GM23338 (cell line): ENCODE measurements around the gene RABEPK. TPM values are rescaled to one million over a fixed set of nuclear protein-coding genes. Genes with fewer than 3 reads are reported as not detected.
A peak's percentile ranks its signal among the peaks of the same experiment; 100 is the strongest.

ENCODE experiments used
- ATAC-seq: fragments of 200-7000 bp; cut with Tn5 transposase; 3 replicates; pipeline ENCODE4 v1.9.1; 2020
- DNase-seq: peaks from one replicate; pipeline ENCODE4 v3.0.0-alpha.2; 2015; ENCODE audit warnings: low spot score
- H2AFZ ChIP-seq: fragments of 200-600 bp; sonication (generic); 2 replicates; pipeline ENCODE4 v1.8.0; 2016; ENCODE audit warnings: antibody characterized with exemption, mild to moderate bottlenecking, moderate library complexity
- H3F3A ChIP-seq: fragments of 200-600 bp; sonication (generic); replicated peaks from 2 replicates; pipeline ENCODE4 v1.8.0; 2017; ENCODE audit warnings: antibody characterized with exemption, mixed run types, low read depth
- H3K27ac ChIP-seq: fragments of 200-600 bp; sonication (generic); 2 replicates; pipeline ENCODE4 v1.6.1; 2016; ENCODE audit warnings: low read depth
- H3K27me3 ChIP-seq: fragments of 200-600 bp; sonication (generic); 2 replicates; pipeline ENCODE4 v1.8.0; 2016; ENCODE audit warnings: mild to moderate bottlenecking, mixed run types, moderate library complexity; ENCODE audit not compliant: insufficient read depth
- H3K36me3 ChIP-seq: fragments of 200-600 bp; sonication (generic); 2 replicates; pipeline ENCODE4 v1.8.0; 2016; ENCODE audit warnings: mild to moderate bottlenecking; ENCODE audit not compliant: insufficient read depth
- H3K4me1 ChIP-seq: fragments of 200-600 bp; sonication (generic); 2 replicates; pipeline ENCODE4 v1.8.0; 2016; ENCODE audit warnings: mild to moderate bottlenecking, moderate library complexity; ENCODE audit not compliant: insufficient read depth
- H3K4me2 ChIP-seq: fragments of 200-600 bp; sonication (generic); 2 replicates; pipeline ENCODE4 v1.7.1; 2017; ENCODE audit warnings: mixed run types
- H3K4me3 ChIP-seq: fragments of 200-600 bp; sonication (generic); 2 replicates; pipeline ENCODE4 v1.6.1; 2016; ENCODE audit warnings: mixed run types
- H3K79me2 ChIP-seq: fragments of 200-600 bp; sonication (generic); replicated peaks from 2 replicates; pipeline ENCODE4 v1.8.0; 2017; ENCODE audit warnings: mild to moderate bottlenecking; ENCODE audit not compliant: insufficient read depth
- H3K9me2 ChIP-seq: fragments of 200-600 bp; sonication (generic); 2 replicates; pipeline ENCODE4 v1.8.0; 2017; ENCODE audit not compliant: insufficient read depth
- H4K20me1 ChIP-seq: fragments of 200-600 bp; sonication (generic); replicated peaks from 2 replicates; pipeline ENCODE4 v1.8.0; 2017; ENCODE audit warnings: mild to moderate bottlenecking; ENCODE audit not compliant: insufficient read depth
- H3K27ac Mint-ChIP-seq: 2 replicates; pipeline ENCODE4 v1.8.0; 2020; ENCODE audit warnings: inconsistent platforms, mild to moderate bottlenecking, moderate library complexity, mixed read lengths
- H3K27me3 Mint-ChIP-seq: 3 replicates; pipeline ENCODE4 v1.8.0; 2022; ENCODE audit warnings: low read depth, mild to moderate bottlenecking, moderate library complexity, mixed read lengths, inconsistent platforms; ENCODE audit not compliant: insufficient read depth, poor library complexity
- H3K36me3 Mint-ChIP-seq: 3 replicates; pipeline ENCODE4 v1.8.0; 2021; ENCODE audit warnings: low read depth, mild to moderate bottlenecking, inconsistent platforms, moderate library complexity, mixed read lengths
- H3K4me1 Mint-ChIP-seq: 3 replicates; pipeline ENCODE4 v1.8.0; 2020; ENCODE audit warnings: mild to moderate bottlenecking, inconsistent platforms, mixed read lengths
- H3K4me3 Mint-ChIP-seq: 3 replicates; pipeline ENCODE4 v1.8.0; 2021; ENCODE audit warnings: moderate library complexity, mild to moderate bottlenecking, inconsistent platforms, mixed read lengths
- H3K9me3 Mint-ChIP-seq: 3 replicates; pipeline ENCODE4 v1.8.0; 2020; ENCODE audit warnings: moderate library complexity, mild to moderate bottlenecking, inconsistent platforms, mixed read lengths
- CREB1 ChIP-seq: fragments of 250-450 bp; sonication (Bioruptor Pico); IDR thresholded peaks from 2 replicates; pipeline ENCODE4 v1.5.0; 2020; ENCODE audit warnings: low read depth, mild to moderate bottlenecking, moderate library complexity
- CTCF ChIP-seq, 2 experiments: fragments of 200-600 bp in 1 of 2; sonication (generic) in 1 of 2; conservative IDR thresholded peaks; 2 replicates each; pipeline versions ENCODE4 v1.5.1 to v1.6.1; 2016 to 2017; ENCODE audit warnings: antibody characterized with exemption in 2 of 2, low read depth in 2 of 2, mild to moderate bottlenecking in 2 of 2, moderate library complexity in 1 of 2
- ETS1 ChIP-seq: IDR thresholded peaks from 2 replicates; pipeline ENCODE4 v1.6.1; 2016; ENCODE audit warnings: antibody characterized with exemption
- EZH2 ChIP-seq: fragments of 200-600 bp; sonication (generic); IDR thresholded peaks from one replicate; pipeline ENCODE4 v1.8.0; 2017; ENCODE audit warnings: antibody characterized with exemption, mild to moderate bottlenecking, low read depth; ENCODE audit not compliant: unreplicated experiment
- EZH2phosphoT487 ChIP-seq: fragments of 200-600 bp; sonication (generic); IDR thresholded peaks from one replicate; pipeline ENCODE4 v1.8.1; 2018; ENCODE audit warnings: antibody characterized with exemption; ENCODE audit not compliant: unreplicated experiment
- JUNB ChIP-seq: IDR thresholded peaks from one replicate; pipeline ENCODE4 v1.6.1; 2016; ENCODE audit warnings: antibody characterized with exemption; ENCODE audit not compliant: unreplicated experiment
- NANOG ChIP-seq: IDR thresholded peaks from 2 replicates; pipeline ENCODE4 v1.6.1; 2016; ENCODE audit warnings: antibody characterized with exemption, borderline replicate concordance
- POLR2AphosphoS5 ChIP-seq: IDR thresholded peaks from 2 replicates; pipeline ENCODE4 v1.6.1; 2016; ENCODE audit warnings: antibody characterized with exemption, low read depth
- REST ChIP-seq: IDR thresholded peaks from one replicate; pipeline ENCODE4 v1.6.1; 2018; ENCODE audit warnings: antibody characterized with exemption; ENCODE audit not compliant: unreplicated experiment
- STAT1 ChIP-seq: IDR thresholded peaks from one replicate; pipeline ENCODE4 v1.6.1; 2016; ENCODE audit warnings: antibody characterized with exemption; ENCODE audit not compliant: unreplicated experiment
- ZNF114 ChIP-seq: fragments of 250-450 bp; sonication (Bioruptor Pico); IDR thresholded peaks from 2 replicates; pipeline ENCODE4 v1.5.0; 2020; ENCODE audit warnings: mild to moderate bottlenecking, moderate library complexity
- ZNF331 ChIP-seq: fragments of 250-450 bp; sonication (Bioruptor Pico); IDR thresholded peaks from 2 replicates; pipeline ENCODE4 v1.5.0; 2020; ENCODE audit warnings: low read depth, mild to moderate bottlenecking, moderate library complexity
- polyA plus RNA-seq: library from polyadenylated mRNA; unstranded; fragments of >200 nt; fragmentation: Nextera tagmentation; extraction: Ambion mirVana; gene quantifications from 2 replicates; pipeline ENCODE4 v1.2.1, GENCODE V29; 2016
- total RNA-seq: library from RNA; depleted of rRNA; stranded (reverse); fragments of >200 nt; shearing (Covaris generic); gene quantifications from 2 replicates; pipeline ENCODE4 v1.2.3, GENCODE V29; 2014

RABEPK gene
- total and polyA plus RNA-seq, 2 experiments from 2014 or later = 25.8 to 32.7 TPM

GRCh38 chr9:125243792-125244260 lies 43.5 kb downstream of the RABEPK start:
- ATAC-seq = no peak
- TF ChIP-seq CTCF (conservative IDR thresholded peaks at IDR 0.05; ENCODE audit: low read depth in 2 of 2) (no peak), NANOG (no peak), ZNF331 (CRISPR knock-in tag) (no peak)
- peaks cover 24% of the 10 kb centered on the region for H3K36me3 Mint-ChIP-seq

GRCh38 chr9:125246261-125246667 lies 45.9 kb downstream of the RABEPK start:
- Mint-ChIP-seq H3K4me1 (no peaks in the 10 kb centered on the region), H3K27me3 (peaks cover 9% of the 10 kb centered on the region), H3K9me3 (peaks cover 2% of the 10 kb centered on the region; the same call in 2 of the 3 replicates), H3K4me3 (no peak overlapping the region), H3K36me3 (no peaks in the 10 kb centered on the region), H3K27ac (no peak overlapping the region)
- no peaks in the 10 kb centered on the region for H3K36me3 ChIP-seq
- no peak overlapping the region for H2AFZ ChIP-seq
- H3K4me2 ChIP-seq = no peak overlapping the region
- ATAC-seq (no peak), DNase-seq (no peak)
- peaks cover 5% of the 10 kb centered on the region; the same call in 1 of the 2 replicates for H3K4me1 ChIP-seq
- H3F3A ChIP-seq = no peaks in the 10 kb centered on the region
- no peak overlapping the region for H3K27ac ChIP-seq
- H3K9me2 ChIP-seq = no peaks in the 10 kb centered on the region
- no peak overlapping the region for H3K4me3 ChIP-seq
- H3K27me3 ChIP-seq = no peaks in the 10 kb centered on the region
- no peaks in the 10 kb centered on the region for H3K79me2 ChIP-seq
- H4K20me1 ChIP-seq = no peaks in the 10 kb centered on the region
- TF ChIP-seq EZH2phosphoT487 (no peak), CTCF (conservative IDR thresholded peaks at IDR 0.05; ENCODE audit: low read depth in 2 of 2) (no peak), NANOG (no peak), ETS1 (no peak), REST (no peak), JUNB (no peak), ZNF114 (no peak), STAT1 (no peak), POLR2AphosphoS5 (no peak), ZNF331 (CRISPR knock-in tag) (no peak), CREB1 (CRISPR knock-in tag) (no peak), EZH2 (no peak)

More at GRCh38 chr9:125243792-125244260, 43.5 kb downstream of the RABEPK start:
- Histone ChIP-seq H2AFZ (no peak overlapping the region), H3K4me3 (no peak overlapping the region), H3K4me2 (no peak overlapping the region), H3K79me2 (peaks cover 22% of the 10 kb centered on the region), H3K4me1 (peaks cover 11% of the 10 kb centered on the region; the same call in 1 of the 2 replicates), H3K27ac (0 out of 2 replicates have a peak overlapping the region, but pooled peaks have one; percentile 33), H3K9me2 (no peaks in the 10 kb centered on the region), H4K20me1 (peaks cover 16% of the 10 kb centered on the region), H3K27me3 (no peaks in the 10 kb centered on the region), H3K36me3 (peaks cover 10% of the 10 kb centered on the region), H3F3A (peaks cover 11% of the 10 kb centered on the region)
- Mint-ChIP-seq H3K4me1 (peaks cover 6% of the 10 kb centered on the region), H3K9me3 (peaks cover 4% of the 10 kb centered on the region; the same call in 2 of the 3 replicates), H3K27me3 (peaks cover 12% of the 10 kb centered on the region), H3K4me3 (no peak overlapping the region), H3K27ac (peak overlapping the region; percentile 9; the same call in 1 of the 2 replicates)
- DNase-seq = no peak
